IPS DF 19.7 (cell line): Measurements from ENCODE around the gene HSCB.
"Not testable (repeated sequence)": the region's sequence is repeated elsewhere in the genome, so short reads cannot be mapped to it uniquely, and the experiment has no call there.

ENCODE experiments used
- DNase-seq: peaks from one replicate; pipeline ENCODE4 v3.0.0-alpha.2; 2013; ENCODE audit warnings: low read depth, low spot score

The HSCB gene

GRCh38 chr22:28741785-28742561 is at the start of gene HSCB, which contains the start of gene CHEK2:
HSCB (plus strand) TSS chr22:28742039; CDS start chr22:28742096, 57 bp downstream.
CHEK2 (minus strand) TSS chr22:28741820; CDS start chr22:28734721, 7,099 bp downstream.
- peak; percentile 99 for DNase-seq

GRCh38 chr22:28693041-28693760 is 48.6 kb upstream of the HSCB start:
- not testable (repeated sequence) for DNase-seq

- DNase-seq: no peak
Measured at GRCh38 chr22:28702891-28703290, 38.9 kb upstream of the HSCB start.

GRCh38 chr22:28703436-28703835 is 38.4 kb upstream of the HSCB start:
- DNase-seq: no peak

- no peak for DNase-seq
Measured at GRCh38 chr22:28706845-28707244, 35.0 kb upstream of the HSCB start.

- no peak for DNase-seq
Measured at GRCh38 chr22:28710107-28710506, 31.7 kb upstream of the HSCB start.

- DNase-seq: no peak
Measured at GRCh38 chr22:28710576-28711191, 31.2 kb upstream of the HSCB start.

- DNase-seq: no peak
Measured at GRCh38 chr22:28711341-28711740, 30.5 kb upstream of the HSCB start.

GRCh38 chr22:28711820-28712777 is 29.7 kb upstream of the HSCB start:
- DNase-seq: no peak

GRCh38 chr22:28714043-28714628 is 27.7 kb upstream of the HSCB start:
- DNase-seq: no peak

GRCh38 chr22:28715611-28716010 is 26.2 kb upstream of the HSCB start:
- DNase-seq: no peak

- no peak for DNase-seq
Measured at GRCh38 chr22:28716686-28717085, 25.2 kb upstream of the HSCB start.

GRCh38 chr22:28718044-28718443 is 23.8 kb upstream of the HSCB start:
- DNase-seq: no peak

- no peak for DNase-seq
Measured at GRCh38 chr22:28728002-28728401, 13.8 kb upstream of the HSCB start.

- DNase-seq: no peak
Measured at GRCh38 chr22:28728621-28729313, 13.1 kb upstream of the HSCB start.

GRCh38 chr22:28730179-28730578 is 11.7 kb upstream of the HSCB start:
- no peak for DNase-seq

GRCh38 chr22:28734393-28734792 is 7.4 kb upstream of the HSCB start:
- no peak for DNase-seq

GRCh38 chr22:28736301-28737155 is 5.3 kb upstream of the HSCB start:
- DNase-seq: no peak

GRCh38 chr22:28737701-28738100 is 4.1 kb upstream of the HSCB start:
- DNase-seq: no peak
